ENCODE data around the gene WSB1.

The WSB1 gene

DNA sequence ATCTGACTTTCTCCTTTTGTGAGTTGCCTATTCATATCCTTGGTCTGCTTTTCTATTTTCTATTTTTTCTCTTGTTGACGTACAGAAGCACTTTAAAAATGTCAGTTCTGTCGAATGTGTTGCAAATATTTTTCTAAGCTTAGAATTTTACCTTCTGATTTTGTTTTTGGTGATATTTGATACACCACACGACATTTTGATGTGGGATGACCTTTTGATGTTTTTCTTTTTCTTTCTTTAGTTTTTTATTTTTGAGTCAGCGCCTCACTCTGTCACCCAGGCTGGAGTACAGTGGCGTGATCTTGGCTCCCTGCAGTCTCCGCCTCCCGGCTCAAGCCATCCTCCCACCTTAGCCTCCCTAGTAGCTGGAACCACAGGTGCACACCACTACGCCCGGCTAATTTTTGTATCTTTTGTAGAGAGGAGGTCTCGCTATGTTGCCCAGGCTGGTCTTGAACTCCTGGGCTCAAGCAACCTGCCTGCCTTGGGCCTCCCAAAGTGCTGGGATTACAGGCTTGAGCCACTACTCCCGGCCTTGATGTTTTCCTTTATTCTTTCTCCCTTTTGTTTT lies 39.6 kb downstream of the WSB1 start (continued):
- TF ChIP-seq, protein P1, sequence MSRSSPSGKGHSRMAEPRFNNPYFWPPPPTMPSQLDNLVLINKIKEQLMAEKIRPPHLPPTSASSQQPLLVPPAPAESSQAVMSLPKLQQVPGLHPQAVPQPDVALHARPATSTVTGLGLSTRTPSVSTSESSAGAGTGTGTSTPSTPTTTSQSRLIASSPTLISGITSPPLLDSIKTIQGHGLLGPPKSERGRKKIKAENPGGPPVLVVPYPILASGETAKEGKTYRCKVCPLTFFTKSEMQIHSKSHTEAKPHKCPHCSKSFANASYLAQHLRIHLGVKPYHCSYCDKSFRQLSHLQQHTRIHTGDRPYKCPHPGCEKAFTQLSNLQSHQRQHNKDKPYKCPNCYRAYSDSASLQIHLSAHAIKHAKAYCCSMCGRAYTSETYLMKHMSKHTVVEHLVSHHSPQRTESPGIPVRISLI (tag by site-specific recombination; IDR thresholded peaks at IDR 0.05): peak; percentile 74; the same call in 1 of the 2 replicates
- TF ChIP-seq ZNF112 (tag by site-specific recombination; IDR thresholded peaks at IDR 0.05): no peak
- TF ChIP-seq MYNN (tag by site-specific recombination; IDR thresholded peaks at IDR 0.05; ENCODE audit: borderline replicate concordance): no peak
- no peak for TF ChIP-seq ZNF521 (tag by site-specific recombination; IDR thresholded peaks at IDR 0.05)
- TF ChIP-seq, protein P2, sequence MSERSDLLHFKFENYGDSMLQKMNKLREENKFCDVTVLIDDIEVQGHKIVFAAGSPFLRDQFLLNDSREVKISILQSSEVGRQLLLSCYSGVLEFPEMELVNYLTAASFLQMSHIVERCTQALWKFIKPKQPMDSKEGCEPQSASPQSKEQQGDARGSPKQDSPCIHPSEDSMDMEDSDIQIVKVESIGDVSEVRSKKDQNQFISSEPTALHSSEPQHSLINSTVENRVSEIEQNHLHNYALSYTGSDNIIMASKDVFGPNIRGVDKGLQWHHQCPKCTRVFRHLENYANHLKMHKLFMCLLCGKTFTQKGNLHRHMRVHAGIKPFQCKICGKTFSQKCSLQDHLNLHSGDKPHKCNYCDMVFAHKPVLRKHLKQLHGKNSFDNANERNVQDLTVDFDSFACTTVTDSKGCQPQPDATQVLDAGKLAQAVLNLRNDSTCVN (tag by site-specific recombination; optimal IDR thresholded peaks at IDR 0.05): no peak
- TF ChIP-seq, protein P3, sequence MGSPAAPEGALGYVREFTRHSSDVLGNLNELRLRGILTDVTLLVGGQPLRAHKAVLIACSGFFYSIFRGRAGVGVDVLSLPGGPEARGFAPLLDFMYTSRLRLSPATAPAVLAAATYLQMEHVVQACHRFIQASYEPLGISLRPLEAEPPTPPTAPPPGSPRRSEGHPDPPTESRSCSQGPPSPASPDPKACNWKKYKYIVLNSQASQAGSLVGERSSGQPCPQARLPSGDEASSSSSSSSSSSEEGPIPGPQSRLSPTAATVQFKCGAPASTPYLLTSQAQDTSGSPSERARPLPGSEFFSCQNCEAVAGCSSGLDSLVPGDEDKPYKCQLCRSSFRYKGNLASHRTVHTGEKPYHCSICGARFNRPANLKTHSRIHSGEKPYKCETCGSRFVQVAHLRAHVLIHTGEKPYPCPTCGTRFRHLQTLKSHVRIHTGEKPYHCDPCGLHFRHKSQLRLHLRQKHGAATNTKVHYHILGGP (tag by site-specific recombination; IDR thresholded peaks at IDR 0.05): no peak
- TF ChIP-seq, protein P4, sequence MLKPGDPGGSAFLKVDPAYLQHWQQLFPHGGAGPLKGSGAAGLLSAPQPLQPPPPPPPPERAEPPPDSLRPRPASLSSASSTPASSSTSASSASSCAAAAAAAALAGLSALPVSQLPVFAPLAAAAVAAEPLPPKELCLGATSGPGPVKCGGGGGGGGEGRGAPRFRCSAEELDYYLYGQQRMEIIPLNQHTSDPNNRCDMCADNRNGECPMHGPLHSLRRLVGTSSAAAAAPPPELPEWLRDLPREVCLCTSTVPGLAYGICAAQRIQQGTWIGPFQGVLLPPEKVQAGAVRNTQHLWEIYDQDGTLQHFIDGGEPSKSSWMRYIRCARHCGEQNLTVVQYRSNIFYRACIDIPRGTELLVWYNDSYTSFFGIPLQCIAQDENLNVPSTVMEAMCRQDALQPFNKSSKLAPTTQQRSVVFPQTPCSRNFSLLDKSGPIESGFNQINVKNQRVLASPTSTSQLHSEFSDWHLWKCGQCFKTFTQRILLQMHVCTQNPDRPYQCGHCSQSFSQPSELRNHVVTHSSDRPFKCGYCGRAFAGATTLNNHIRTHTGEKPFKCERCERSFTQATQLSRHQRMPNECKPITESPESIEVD (tag by site-specific recombination; IDR thresholded peaks at IDR 0.05): peak; percentile 38
- TF ChIP-seq, protein P5, sequence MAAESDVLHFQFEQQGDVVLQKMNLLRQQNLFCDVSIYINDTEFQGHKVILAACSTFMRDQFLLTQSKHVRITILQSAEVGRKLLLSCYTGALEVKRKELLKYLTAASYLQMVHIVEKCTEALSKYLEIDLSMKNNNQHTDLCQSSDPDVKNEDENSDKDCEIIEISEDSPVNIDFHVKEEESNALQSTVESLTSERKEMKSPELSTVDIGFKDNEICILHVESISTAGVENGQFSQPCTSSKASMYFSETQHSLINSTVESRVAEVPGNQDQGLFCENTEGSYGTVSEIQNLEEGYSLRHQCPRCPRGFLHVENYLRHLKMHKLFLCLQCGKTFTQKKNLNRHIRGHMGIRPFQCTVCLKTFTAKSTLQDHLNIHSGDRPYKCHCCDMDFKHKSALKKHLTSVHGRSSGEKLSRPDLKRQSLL (tag by site-specific recombination; IDR thresholded peaks at IDR 0.05): no peak
- 0 out of 2 replicates have a peak, but pooled peaks have one; percentile 61 for TF ChIP-seq ZNF548 (tag by site-specific recombination; IDR thresholded peaks at IDR 0.05)
- no peak for TF ChIP-seq ZNF211 (tag by site-specific recombination; IDR thresholded peaks at IDR 0.05; ENCODE audit: low read depth)

DNA sequence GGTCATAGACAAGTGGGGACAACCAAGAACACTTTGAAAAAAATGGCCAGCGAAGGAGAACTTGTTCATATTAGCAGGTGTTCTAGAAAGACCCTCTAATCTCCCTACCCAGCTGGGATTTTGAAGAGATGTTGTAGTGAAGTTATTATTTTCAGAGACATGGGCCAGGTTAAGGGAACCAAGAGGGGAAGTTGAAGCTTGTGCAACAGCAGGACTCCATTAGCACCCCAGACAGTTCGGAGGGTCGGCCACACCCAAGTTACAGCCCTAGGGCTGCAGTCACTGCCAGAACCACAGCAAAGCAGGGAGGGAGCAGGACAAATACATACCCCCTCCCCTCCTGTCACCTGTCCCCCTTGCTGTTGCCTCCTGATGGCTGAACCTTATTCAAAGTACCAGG lies 42.3 kb downstream of the WSB1 start:
- H3K36me3 ChIP-seq (ENCODE audit: control insufficient read depth in 2 of 2, insufficient read depth in 1 of 2, low read length in 2 of 2): no peaks in the 10 kb centered on the region
- H3K9me3 ChIP-seq (ENCODE audit: control insufficient read depth, insufficient read depth, low read depth, low read length): no peaks in the 10 kb centered on the region
- CTCF ChIA-PET: interaction anchor here (0.6 to 5.1 kb wide), 8 partner anchors 25 to 319 kb away, joined by 3 to 100 read pairs (median 3); no protein-coding TSS in a partner anchor
- H3K27ac ChIP-seq (ENCODE audit: extremely low read depth, low read depth, low read length): no peak overlapping the region
- H3K4me3 ChIP-seq (ENCODE audit: low read depth, low read length): no peak overlapping the region
- TF ChIP-seq ZNF660 (tag by site-specific recombination; IDR thresholded peaks at IDR 0.05) (no peak), SCRT2 (tag by site-specific recombination; IDR thresholded peaks at IDR 0.05) (no peak), ZNF654 (tag by site-specific recombination; IDR thresholded peaks at IDR 0.05; ENCODE audit: low read depth) (no peak), ZNF138 (tag by site-specific recombination; IDR thresholded peaks at IDR 0.05; ENCODE audit: borderline replicate concordance) (no peak), ZNF837 (tag by site-specific recombination; IDR thresholded peaks at IDR 0.05) (no peak), MEIS1 (CRISPR knock-in tag; IDR thresholded peaks at IDR 0.05; ENCODE audit: borderline replicate concordance) (no peak), KLF1 (tag by site-specific recombination; IDR thresholded peaks at IDR 0.05) (no peak), IKZF3 (tag by site-specific recombination; IDR thresholded peaks at IDR 0.05) (no peak), ZNF184 (tag by site-specific recombination; IDR thresholded peaks at IDR 0.05) (no peak), ZNF621 (tag by site-specific recombination; IDR thresholded peaks at IDR 0.05) (no peak), ZNF121 (tag by site-specific recombination; IDR thresholded peaks at IDR 0.05) (no peak), ZNF768 (tag by site-specific recombination; IDR thresholded peaks at IDR 0.05) (no peak), SCRT1 (tag by site-specific recombination; IDR thresholded peaks at IDR 0.05; ENCODE audit: borderline replicate concordance) (no peak), KLF9 (tag by site-specific recombination; IDR thresholded peaks at IDR 0.05; ENCODE audit: low read depth) (no peak), HOXD13 (CRISPR knock-in tag; IDR thresholded peaks at IDR 0.05; ENCODE audit: borderline replicate concordance) (no peak)
- TF ChIP-seq, protein P6, sequence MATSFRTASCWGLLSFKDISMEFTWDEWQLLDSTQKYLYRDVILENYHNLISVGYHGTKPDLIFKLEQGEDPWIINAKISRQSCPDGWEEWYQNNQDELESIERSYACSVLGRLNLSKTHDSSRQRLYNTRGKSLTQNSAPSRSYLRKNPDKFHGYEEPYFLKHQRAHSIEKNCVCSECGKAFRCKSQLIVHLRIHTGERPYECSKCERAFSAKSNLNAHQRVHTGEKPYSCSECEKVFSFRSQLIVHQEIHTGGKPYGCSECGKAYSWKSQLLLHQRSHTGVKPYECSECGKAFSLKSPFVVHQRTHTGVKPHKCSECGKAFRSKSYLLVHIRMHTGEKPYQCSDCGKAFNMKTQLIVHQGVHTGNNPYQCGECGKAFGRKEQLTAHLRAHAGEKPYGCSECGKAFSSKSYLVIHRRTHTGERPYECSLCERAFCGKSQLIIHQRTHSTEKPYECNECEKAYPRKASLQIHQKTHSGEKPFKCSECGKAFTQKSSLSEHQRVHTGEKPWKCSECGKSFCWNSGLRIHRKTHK (tag by site-specific recombination; IDR thresholded peaks at IDR 0.05): no peak
- TF ChIP-seq, protein P7, sequence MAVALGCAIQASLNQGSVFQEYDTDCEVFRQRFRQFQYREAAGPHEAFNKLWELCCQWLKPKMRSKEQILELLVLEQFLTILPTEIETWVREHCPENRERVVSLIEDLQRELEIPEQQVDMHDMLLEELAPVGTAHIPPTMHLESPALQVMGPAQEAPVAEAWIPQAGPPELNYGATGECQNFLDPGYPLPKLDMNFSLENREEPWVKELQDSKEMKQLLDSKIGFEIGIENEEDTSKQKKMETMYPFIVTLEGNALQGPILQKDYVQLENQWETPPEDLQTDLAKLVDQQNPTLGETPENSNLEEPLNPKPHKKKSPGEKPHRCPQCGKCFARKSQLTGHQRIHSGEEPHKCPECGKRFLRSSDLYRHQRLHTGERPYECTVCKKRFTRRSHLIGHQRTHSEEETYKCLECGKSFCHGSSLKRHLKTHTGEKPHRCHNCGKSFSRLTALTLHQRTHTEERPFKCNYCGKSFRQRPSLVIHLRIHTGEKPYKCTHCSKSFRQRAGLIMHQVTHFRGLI (tag by site-specific recombination; IDR thresholded peaks at IDR 0.05): no peak
- POLR2A ChIA-PET: interaction anchor here (1.1 to 1.7 kb wide), 2 partner anchors 16 to 42 kb away, joined by 4 to 9 read pairs; partner anchors contain the start of gene WSB1
- peaks cover 2% of the 10 kb centered on the region; the same call in 1 of the 2 replicates for H3K4me1 ChIP-seq (ENCODE audit: control insufficient read depth, insufficient read depth, low read length)

Measured in HEK293 (cell line).